Testis (tissue), 3 donors: Measurements from ENCODE around the gene CARD9. TPM values are rescaled to one million over a fixed set of nuclear protein-coding genes. Genes with fewer than 3 reads are reported as not detected.

Experiments
- DNase-seq: peaks from one replicate; pipeline ENCODE4 v3.0.0-alpha.2; 2019
- H3K27ac ChIP-seq, 2 donors: fragments of 200-600 bp; sonication (generic); one replicate each; pipeline ENCODE4 v1.5.1; 2019
- H3K27me3 ChIP-seq: fragments of 200-600 bp; sonication (generic); one replicate; pipeline ENCODE4 v1.5.1; 2019
- H3K36me3 ChIP-seq: fragments of 200-600 bp; sonication (generic); one replicate; pipeline ENCODE4 v1.5.1; 2017; ENCODE audit warnings: low read depth; ENCODE audit errors: missing control alignments
- H3K4me1 ChIP-seq: fragments of 200-600 bp; sonication (generic); one replicate; pipeline ENCODE4 v1.5.1; 2019
- H3K4me3 ChIP-seq, 2 donors: fragments of 200-600 bp; sonication (generic); one replicate each; pipeline ENCODE4 v1.5.1; 2017 to 2019
- H3K9me3 ChIP-seq: fragments of 200-600 bp; sonication (generic); one replicate; pipeline ENCODE4 v1.5.1; 2017
- CTCF ChIP-seq, 3 experiments: fragments of 450-650 bp in 2 of 3; fragments of 200-600 bp in 1 of 3; sonication (generic) in 1 of 3; IDR thresholded peaks; one replicate each; pipeline ENCODE4 v1.5.1; 2016 to 2019; ENCODE audit warnings: antibody characterized with exemption in 3 of 3, mild to moderate bottlenecking in 2 of 3, moderate library complexity in 1 of 3
- POLR2A ChIP-seq: fragments of 450-650 bp; IDR thresholded peaks from one replicate; pipeline ENCODE4 v1.6.1; 2017; ENCODE audit warnings: antibody characterized with exemption, mild to moderate bottlenecking, moderate library complexity
- WGBS, 2 donors: methylation state at CpG; one replicate each; pipeline ENCODE4 v1.1.5; 2018; 5-methylcytosine and 5-hydroxymethylcytosine counted together
- intact Hi-C: fragments of 100-400 bp; cut with DNase I; formaldehyde crosslinking; loops from one replicate; pipeline ENCODE4 v1.15.1; 2023; ENCODE audit warnings: low total_unique reads
- polyA plus RNA-seq: library from polyadenylated mRNA; stranded (reverse); fragments of 350-450 nt; fragmentation: Illumina TruSeq; extraction: RNeasy Lipid Tissue Mini Kit (QIAGEN cat#74804); gene quantifications from one replicate; pipeline ENCODE4 v1.2.3, GENCODE V29; 2014; ENCODE audit warnings: low read depth, low replicate concordance; ENCODE audit not compliant: insufficient read depth
- total RNA-seq, 2 donors: library from RNA; depleted of rRNA; stranded (reverse); fragments of >200 nt; gene quantifications; one replicate each; pipeline ENCODE4 v1.2.3, GENCODE V29; 2016

Gene CARD9
- total and polyA plus RNA-seq, 3 donors from 2014 or later, result 1.8 to 3.7 (median 3.5) TPM

- Histone ChIP-seq H3K4me1 (peaks cover 18% of the 10 kb centered on the region), H3K36me3 (no peaks in the 10 kb centered on the region), H3K27ac (no peak overlapping the region), H3K27me3 (no peaks in the 10 kb centered on the region), H3K4me3 (no peak overlapping the region), H3K9me3 (no peaks in the 10 kb centered on the region)
- intact Hi-C loops, result loop anchor here (10.0 kb wide), 1 partner anchor 1654 kb away; no protein-coding TSS in a partner anchor
- DNase-seq, result no peak
- TF ChIP-seq POLR2A, result no peak
- TF ChIP-seq CTCF (IDR thresholded peaks at IDR 0.05), result no peak
- WGBS, 2 donors, result 77 to 89% methylated on average over 1 to 2 of the region's 2 CpGs
Observed at GRCh38 chr9:136358888-136359287, 14.6 kb downstream of the CARD9 start.

GRCh38 chr9:136358016-136358415, 15.5 kb downstream of the CARD9 start:
- H3K9me3 ChIP-seq, result no peaks in the 10 kb centered on the region
- no peak overlapping the region for H3K4me3 ChIP-seq
- H3K27ac ChIP-seq, result no peak overlapping the region
- 89 to 93% methylated on average over 14 to 29 of the region's 29 CpGs for WGBS, 2 donors
- no peak for DNase-seq
- H3K36me3 ChIP-seq, result no peaks in the 10 kb centered on the region
- intact Hi-C loops, result loop anchor here (10.0 kb wide), 1 partner anchor 1653 kb away; no protein-coding TSS in a partner anchor
- TF ChIP-seq CTCF (IDR thresholded peaks at IDR 0.05), result no peak
- H3K27me3 ChIP-seq, result no peaks in the 10 kb centered on the region
- H3K4me1 ChIP-seq, result peaks cover 25% of the 10 kb centered on the region

- Histone ChIP-seq H3K4me3 (no peak overlapping the region), H3K36me3 (no peaks in the 10 kb centered on the region), H3K27me3 (no peaks in the 10 kb centered on the region), H3K9me3 (no peaks in the 10 kb centered on the region), H3K4me1 (peaks cover 28% of the 10 kb centered on the region), H3K27ac (no peak overlapping the region)
- intact Hi-C loops, result loop anchor here (10.0 kb wide), 1 partner anchor 1652 kb away; no protein-coding TSS in a partner anchor
- TF ChIP-seq CTCF (IDR thresholded peaks at IDR 0.05) (no peak), POLR2A (no peak)
- no peak for DNase-seq
- WGBS, 2 donors, result 75 to 93% methylated on average over 8 to 22 of the region's 22 CpGs
Observed at GRCh38 chr9:136357202-136357725, 16.2 kb downstream of the CARD9 start.

- WGBS, 2 donors, result 72 to 76% methylated on average over 11 to 47 of the region's 54 CpGs
- Histone ChIP-seq H3K36me3 (no peaks in the 10 kb centered on the region), H3K4me1 (peaks cover 28% of the 10 kb centered on the region)
Observed at GRCh38 chr9:136355616-136356557, 17.6 kb downstream of the CARD9 start.

More at GRCh38 chr9:136355616-136356557, 17.6 kb downstream of the CARD9 start:
- Histone ChIP-seq H3K9me3 (no peaks in the 10 kb centered on the region), H3K4me3 (no peak overlapping the region), H3K27ac (peak overlapping the region in 1 of 2 donors; percentile 24), H3K27me3 (no peaks in the 10 kb centered on the region)
- no peak for DNase-seq
- intact Hi-C loops, result loop anchor here (10.0 kb wide), 1 partner anchor 1651 kb away; no protein-coding TSS in a partner anchor
- TF ChIP-seq CTCF (IDR thresholded peaks at IDR 0.05) (no peak), POLR2A (no peak)
